WERI-Rb-1 (cell line): ENCODE data around the gene CDK4.
"Not testable (repeated sequence)": the region's sequence is repeated elsewhere in the genome, so short reads cannot be mapped to it uniquely, and the experiment has no call there.

Source experiments
- DNase-seq: peaks from one replicate; pipeline ENCODE4 v3.0.0-alpha.2; 2020
- H3K27ac ChIP-seq: fragments of 250-450 bp; sonication (Bioruptor Pico); 2 replicates; pipeline ENCODE4 v1.5.1; 2020; ENCODE audit warnings: mild to moderate bottlenecking, moderate library complexity
- H3K27me3 ChIP-seq: fragments of 250-450 bp; sonication (Bioruptor Pico); 2 replicates; pipeline ENCODE4 v1.5.1; 2021; ENCODE audit warnings: mild to moderate bottlenecking, low read depth, moderate library complexity; ENCODE audit not compliant: insufficient read depth, severe bottlenecking
- H3K36me3 ChIP-seq: fragments of 250-450 bp; sonication (Bioruptor Pico); 2 replicates; pipeline ENCODE4 v1.5.1; 2020; ENCODE audit warnings: mild to moderate bottlenecking, moderate library complexity
- H3K4me3 ChIP-seq: 2 replicates; pipeline ENCODE4 v1.5.1; 2011; ENCODE audit warnings: low read depth, mild to moderate bottlenecking, control low read depth, low read length
- H3K9me3 ChIP-seq: fragments of 250-450 bp; sonication (Bioruptor Pico); 2 replicates; pipeline ENCODE4 v1.5.1; 2021; ENCODE audit warnings: mild to moderate bottlenecking, moderate library complexity; ENCODE audit not compliant: severe bottlenecking
- TF ChIP-seq, protein P1 (sequence below): IDR thresholded peaks from 2 replicates; pipeline ENCODE4 v1.5.1; 2011; ENCODE audit warnings: low read depth, mild to moderate bottlenecking, control low read depth, inconsistent platforms, low read length

Gene CDK4

GRCh38 chr12:57717131-57717530, 35.0 kb downstream of the CDK4 start:
- DNase-seq: no peak
- TF ChIP-seq, protein P1, sequence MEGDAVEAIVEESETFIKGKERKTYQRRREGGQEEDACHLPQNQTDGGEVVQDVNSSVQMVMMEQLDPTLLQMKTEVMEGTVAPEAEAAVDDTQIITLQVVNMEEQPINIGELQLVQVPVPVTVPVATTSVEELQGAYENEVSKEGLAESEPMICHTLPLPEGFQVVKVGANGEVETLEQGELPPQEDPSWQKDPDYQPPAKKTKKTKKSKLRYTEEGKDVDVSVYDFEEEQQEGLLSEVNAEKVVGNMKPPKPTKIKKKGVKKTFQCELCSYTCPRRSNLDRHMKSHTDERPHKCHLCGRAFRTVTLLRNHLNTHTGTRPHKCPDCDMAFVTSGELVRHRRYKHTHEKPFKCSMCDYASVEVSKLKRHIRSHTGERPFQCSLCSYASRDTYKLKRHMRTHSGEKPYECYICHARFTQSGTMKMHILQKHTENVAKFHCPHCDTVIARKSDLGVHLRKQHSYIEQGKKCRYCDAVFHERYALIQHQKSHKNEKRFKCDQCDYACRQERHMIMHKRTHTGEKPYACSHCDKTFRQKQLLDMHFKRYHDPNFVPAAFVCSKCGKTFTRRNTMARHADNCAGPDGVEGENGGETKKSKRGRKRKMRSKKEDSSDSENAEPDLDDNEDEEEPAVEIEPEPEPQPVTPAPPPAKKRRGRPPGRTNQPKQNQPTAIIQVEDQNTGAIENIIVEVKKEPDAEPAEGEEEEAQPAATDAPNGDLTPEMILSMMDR: no peak
- H3K36me3 ChIP-seq: peaks cover 43% of the 10 kb centered on the region
- H3K4me3 ChIP-seq: no peak overlapping the region
- H3K27ac ChIP-seq: no peak overlapping the region
- H3K9me3 ChIP-seq: no peaks in the 10 kb centered on the region
- no peaks in the 10 kb centered on the region for H3K27me3 ChIP-seq

GRCh38 chr12:57716305-57716704, 35.8 kb downstream of the CDK4 start:
- TF ChIP-seq, protein P1: no peak
- DNase-seq: no peak
- Histone ChIP-seq H3K4me3 (no peak overlapping the region), H3K9me3 (no peaks in the 10 kb centered on the region), H3K27me3 (no peaks in the 10 kb centered on the region), H3K27ac (no peak overlapping the region), H3K36me3 (peaks cover 37% of the 10 kb centered on the region)

DNA sequence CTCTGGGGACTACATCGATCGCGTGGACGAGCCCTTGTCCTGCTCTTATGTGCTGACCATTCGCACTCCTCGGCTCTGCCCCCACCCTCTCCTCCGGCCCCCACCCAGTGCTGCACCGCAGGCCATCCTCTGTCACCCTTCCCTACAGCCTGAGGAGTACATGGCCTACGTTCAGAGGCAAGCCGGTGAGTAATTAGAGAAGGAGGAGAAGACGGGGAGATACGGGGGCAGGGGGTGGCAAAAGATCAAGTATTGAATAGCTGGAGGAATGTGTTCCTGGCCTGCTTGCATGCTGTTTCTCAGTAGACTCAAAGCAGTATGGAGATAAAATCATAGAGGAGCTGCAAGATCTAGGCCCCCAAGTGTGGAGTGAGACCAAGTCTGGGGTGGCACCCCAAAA, 36.3 kb downstream of the CDK4 start:
- H3K4me3 ChIP-seq: no peak overlapping the region
- no peaks in the 10 kb centered on the region for H3K27me3 ChIP-seq
- TF ChIP-seq, protein P1: no peak
- peaks cover 37% of the 10 kb centered on the region for H3K36me3 ChIP-seq
- H3K9me3 ChIP-seq: no peaks in the 10 kb centered on the region
- no peak for DNase-seq
- H3K27ac ChIP-seq: no peak overlapping the region

GRCh38 chr12:57715036-57715748, 36.9 kb downstream of the CDK4 start:
- not testable (repeated sequence) for H3K4me3 ChIP-seq, H3K9me3 ChIP-seq, H3K27ac ChIP-seq, H3K27me3 ChIP-seq, DNase-seq
- H3K36me3 ChIP-seq: peaks cover 33% of the 10 kb centered on the region

DNA sequence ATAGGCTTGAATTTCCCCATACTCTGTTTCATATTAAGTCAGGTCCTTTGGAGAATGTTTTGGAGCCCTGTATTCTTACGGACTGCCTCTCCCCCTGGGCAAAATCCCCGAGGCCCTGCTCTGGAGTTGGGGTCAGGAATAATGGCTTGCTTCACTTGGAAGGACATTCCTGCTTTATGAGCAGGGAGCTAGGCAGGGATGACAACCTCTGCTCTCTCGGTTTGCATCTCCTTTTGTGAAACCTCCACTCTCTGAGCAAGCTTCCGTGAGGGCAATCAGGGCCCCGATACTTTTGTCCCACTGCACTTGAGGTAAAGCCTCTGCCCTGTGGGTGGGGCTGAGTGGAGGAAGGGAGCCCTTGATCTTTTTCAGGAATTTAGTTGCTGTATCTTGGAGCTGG, 38.9 kb downstream of the CDK4 start:
- no peak overlapping the region for H3K27ac ChIP-seq
- peaks cover 16% of the 10 kb centered on the region for H3K36me3 ChIP-seq
- H3K9me3 ChIP-seq: no peaks in the 10 kb centered on the region
- no peaks in the 10 kb centered on the region for H3K27me3 ChIP-seq
- DNase-seq: no peak
- no peak overlapping the region for H3K4me3 ChIP-seq
- TF ChIP-seq, protein P1: no peak

GRCh38 chr12:57712701-57713100, 39.4 kb downstream of the CDK4 start:
- DNase-seq: no peak
- Histone ChIP-seq H3K36me3 (peaks cover 12% of the 10 kb centered on the region), H3K27me3 (no peaks in the 10 kb centered on the region), H3K4me3 (no peak overlapping the region), H3K9me3 (no peaks in the 10 kb centered on the region), H3K27ac (no peak overlapping the region)
- TF ChIP-seq, protein P1: no peak
